Endothelial cell of coronary artery (primary cell): Measurements from ENCODE around the gene TBC1D3G. TPM values are rescaled to one million over a fixed set of nuclear protein-coding genes. Genes with fewer than 3 reads are reported as not detected.

ENCODE experiments used
- total RNA-seq: library from RNA; depleted of rRNA; stranded (reverse); fragments of >200 nt; gene quantifications from 2 replicates; pipeline ENCODE4 v1.2.3, GENCODE V29; 2014

TBC1D3G gene
- not detected in 2 replicates for total RNA-seq

GRCh38 chr17:36323584-36323983 is at the start of gene TBC1D3G:
Gene TBC1D3G (plus strand): TSS chr17:36323884. CDS start chr17:36325412, 1,528 bp downstream.

Other genes starting within 250 kb of the TBC1D3G start
- not detected in 2 replicates for gene CCL3, start 233.7 kb upstream of the TBC1D3G start, total RNA-seq
- gene CCL4, start 220.1 kb upstream of the TBC1D3G start, total RNA-seq, result not detected in 2 replicates
- gene TBC1D3B, start 147.2 kb upstream of the TBC1D3G start, total RNA-seq, result 1.4 and 1.5 TPM in 2 replicates
- gene CCL3L1, start 127.1 kb upstream of the TBC1D3G start, total RNA-seq, result not detected in 2 replicates
- gene CCL4L2, start 112.8 kb upstream of the TBC1D3G start, total RNA-seq, result not detected in 2 replicates
- gene TBC1D3I, start 59.3 kb upstream of the TBC1D3G start, total RNA-seq, result under 0.01 and 0.38 TPM in 2 replicates
- gene TBC1D3H, start 64.6 kb downstream of the TBC1D3G start, total RNA-seq, result not detected in 2 replicates
- 24.7 and 30.9 TPM in 2 replicates for gene ZNHIT3, start 162.8 kb downstream of the TBC1D3G start, total RNA-seq
- gene MYO19, start 211.0 kb downstream of the TBC1D3G start, total RNA-seq, result 47.5 and 58.3 TPM in 2 replicates
- gene PIGW, start 211.1 kb downstream of the TBC1D3G start, total RNA-seq, result 4.6 and 7.3 TPM in 2 replicates
- gene GGNBP2, start 221.0 kb downstream of the TBC1D3G start, total RNA-seq, result 50.6 and 71.7 TPM in 2 replicates